GM21447 (cell line): ENCODE measurements around the gene ZNF19.

Source experiments
- ATAC-seq: cut with Tn5 transposase; IDR thresholded peaks from one replicate; pipeline ENCODE4 v1.9.1; 2021; ENCODE audit not compliant: unreplicated experiment

Gene ZNF19

GRCh38 chr16:71443714-71444113 lies 45.4 kb downstream of the ZNF19 start:
- no peak for ATAC-seq

- no peak for ATAC-seq
Observed at GRCh38 chr16:71442051-71442440, 47.1 kb downstream of the ZNF19 start, which contains the start of gene TLE7. Gene TLE7 (minus strand): TSS chr16:71442054. CDS start chr16:71433324, 8,730 bp downstream.

GRCh38 chr16:71441348-71442050 lies 47.6 kb downstream of the ZNF19 start:
- no peak for ATAC-seq

GRCh38 chr16:71440669-71441347 lies 48.3 kb downstream of the ZNF19 start:
- ATAC-seq, result no peak

GRCh38 chr16:71439523-71439922 lies 49.6 kb downstream of the ZNF19 start:
- no peak for ATAC-seq

DNA sequence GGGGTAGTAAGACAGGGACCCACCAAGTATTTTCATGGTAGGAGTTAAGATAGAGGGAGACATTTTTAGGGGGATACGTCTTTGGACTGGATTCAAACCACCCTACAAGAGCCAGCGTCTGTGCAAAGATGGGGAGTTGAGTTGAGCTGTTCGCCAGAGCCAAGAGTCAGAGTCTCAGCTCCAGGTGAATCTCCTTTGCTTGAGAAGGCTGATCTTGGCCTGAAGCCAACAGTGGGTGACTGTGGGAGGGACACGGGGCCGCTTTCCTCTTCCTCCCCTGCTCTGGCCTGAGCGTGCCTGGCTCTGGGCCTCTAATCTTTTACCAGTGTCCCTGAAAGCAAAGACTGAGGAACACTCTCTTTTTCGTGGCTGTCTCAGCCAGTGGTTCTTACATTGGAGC lies 52.7 kb downstream of the ZNF19 start:
- no peak for ATAC-seq

- ATAC-seq, result no peak
Observed at GRCh38 chr16:71432906-71433305, 56.2 kb downstream of the ZNF19 start.

- ATAC-seq, result no peak
Observed at GRCh38 chr16:71431991-71432390, 57.1 kb downstream of the ZNF19 start.

DNA sequence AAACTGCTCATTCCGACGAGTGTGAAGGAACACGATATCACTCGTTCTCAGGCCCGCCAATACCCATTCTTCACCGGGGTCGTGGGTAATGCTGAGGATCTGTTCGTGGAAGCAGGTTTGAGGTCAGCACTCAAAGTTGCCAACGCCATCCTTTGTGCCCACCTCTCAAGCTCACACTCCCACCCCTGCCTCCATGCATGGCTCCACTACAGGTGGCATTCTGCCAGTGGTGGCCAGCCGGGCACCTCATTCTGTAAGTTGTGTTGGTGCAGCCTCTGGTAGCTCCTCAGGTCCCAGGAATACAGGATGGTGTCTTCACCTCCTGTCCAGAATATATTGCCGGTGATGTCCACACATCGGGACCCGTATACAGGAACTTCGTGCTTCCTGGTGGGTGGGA lies 57.9 kb downstream of the ZNF19 start:
- ATAC-seq, result no peak

DNA sequence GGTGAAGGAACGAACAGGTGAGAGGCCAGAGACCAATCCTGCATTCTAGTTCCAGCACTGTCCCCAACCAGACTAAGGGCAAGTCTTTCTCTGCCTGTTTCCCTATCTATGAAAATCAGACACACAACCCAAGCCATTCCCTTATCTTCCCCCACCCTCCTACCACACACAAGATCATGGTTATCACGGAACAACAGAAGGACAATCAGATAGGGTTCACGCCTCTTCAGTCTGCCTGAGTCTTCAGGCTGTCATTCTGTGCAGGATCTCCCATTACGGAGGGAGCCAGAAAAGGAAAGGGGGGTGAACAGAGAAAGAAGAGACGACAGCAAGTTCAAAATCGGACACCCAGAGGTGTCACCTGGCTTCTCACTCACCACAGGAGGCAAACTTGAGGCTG lies 58.4 kb downstream of the ZNF19 start:
- ATAC-seq, result no peak

DNA sequence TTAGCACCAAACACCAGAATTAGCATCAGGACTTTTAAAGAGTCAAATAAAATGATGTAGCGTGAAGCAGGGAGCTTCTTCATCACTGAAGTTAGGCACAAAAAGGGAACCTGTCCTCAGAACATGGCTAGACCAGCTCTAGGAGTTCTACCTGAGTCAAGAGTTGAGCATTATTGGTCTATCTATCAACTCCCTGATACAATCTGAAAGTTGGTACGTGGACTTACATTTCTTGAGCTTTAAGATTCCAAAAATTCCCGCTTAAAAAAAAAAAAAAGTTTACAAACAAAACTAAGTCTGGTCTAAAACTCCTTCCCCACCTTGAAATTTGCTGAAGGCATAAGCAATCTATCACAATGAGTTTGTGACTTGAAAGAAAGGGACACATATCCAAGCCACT lies 59.5 kb downstream of the ZNF19 start:
- ATAC-seq, result no peak

- no peak for ATAC-seq
Observed at GRCh38 chr16:71428883-71429282, 60.2 kb downstream of the ZNF19 start.

DNA sequence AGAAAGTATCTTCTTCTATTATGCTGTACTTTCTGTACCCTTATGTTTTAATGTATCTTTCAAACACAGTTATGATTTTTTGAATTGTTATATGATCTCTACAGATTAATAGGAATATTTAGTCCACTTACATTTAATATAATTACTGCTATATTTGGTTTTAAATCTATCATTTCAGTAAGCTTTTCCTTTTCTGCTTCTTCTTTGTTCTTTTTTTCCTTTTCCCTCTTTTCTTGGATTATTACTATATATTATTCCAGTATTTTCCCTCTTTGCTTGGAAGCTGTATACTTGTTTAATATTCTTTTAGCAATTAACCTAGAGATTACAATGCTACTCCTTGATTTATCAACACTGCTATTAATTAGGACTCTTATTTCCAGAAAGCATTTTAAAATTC lies 60.7 kb downstream of the ZNF19 start:
- no peak for ATAC-seq

DNA sequence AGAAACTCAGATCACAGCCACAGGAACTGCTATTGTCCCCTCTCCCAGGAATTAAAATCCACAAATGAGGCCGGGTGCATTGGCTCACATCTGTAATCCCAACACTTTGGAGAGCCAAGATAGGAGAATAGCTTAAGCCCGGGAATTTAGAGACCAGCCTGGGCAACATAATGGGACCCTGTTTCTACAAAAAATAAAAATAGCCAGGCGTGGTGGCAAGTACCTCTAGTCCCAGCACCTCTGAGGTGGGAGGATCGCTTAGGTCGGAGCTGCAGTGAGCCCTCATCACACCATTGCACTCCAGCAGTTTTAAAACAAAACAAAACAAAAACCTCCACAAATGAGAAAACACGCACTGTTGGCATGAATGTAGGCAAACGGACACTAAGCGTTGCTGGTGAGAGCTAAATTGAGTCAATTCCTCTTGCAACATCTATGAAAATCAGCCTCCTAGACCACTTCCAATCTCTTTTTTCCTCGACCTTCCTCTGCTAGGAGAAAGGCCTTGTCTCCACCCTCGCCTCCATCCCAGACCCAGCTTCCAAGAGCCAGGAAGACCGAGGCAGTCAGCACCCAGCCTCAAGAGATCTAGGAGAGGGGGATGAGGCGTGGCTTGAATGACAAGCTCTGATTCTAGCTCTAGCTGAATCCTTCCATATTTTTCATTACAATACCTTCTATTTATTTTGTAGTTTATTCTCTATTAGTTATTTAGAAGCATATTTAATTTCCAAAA lies 62.1 kb downstream of the ZNF19 start:
- ATAC-seq, result no peak

GRCh38 chr16:71426069-71426879 lies 62.9 kb downstream of the ZNF19 start:
- ATAC-seq, result no peak

DNA sequence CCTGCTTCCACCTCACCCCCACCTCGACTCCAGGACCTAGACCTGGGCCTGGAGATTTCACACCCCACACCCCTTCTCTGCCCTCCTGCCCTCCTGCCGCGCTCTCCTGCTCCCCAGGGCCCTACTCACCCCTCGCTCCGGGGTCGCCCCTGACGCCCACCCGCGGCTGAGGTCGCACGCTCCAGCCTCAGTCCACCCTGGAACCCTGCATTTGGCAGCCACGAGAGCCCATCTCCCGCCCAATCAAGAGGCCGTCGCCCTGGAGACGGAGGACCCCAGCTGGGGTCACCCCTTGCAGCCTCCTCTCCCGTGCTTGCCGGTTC lies 63.4 kb downstream of the ZNF19 start:
- ATAC-seq, result no peak

DNA sequence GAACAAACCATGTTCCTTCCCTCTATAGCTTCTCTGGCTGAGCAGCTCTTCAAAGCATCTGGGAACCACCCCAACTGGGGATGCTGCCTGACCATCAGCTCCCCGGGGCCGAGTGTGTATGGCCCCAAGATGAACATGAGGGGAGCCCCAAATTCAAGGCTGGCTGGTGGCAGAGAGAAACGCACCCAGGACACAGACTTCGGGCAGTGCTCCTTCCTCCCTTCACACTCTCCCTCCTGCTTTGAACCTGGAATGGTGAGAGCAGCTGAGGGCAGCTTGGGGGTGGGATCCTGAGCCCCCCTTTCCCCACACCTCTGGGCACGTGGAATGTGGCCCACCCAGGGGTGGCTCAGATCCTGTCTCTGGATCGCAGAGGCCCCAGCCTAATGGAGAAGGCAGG lies 64.5 kb downstream of the ZNF19 start:
- ATAC-seq, result no peak

GRCh38 chr16:71423865-71424264 lies 65.3 kb downstream of the ZNF19 start:
- ATAC-seq, result no peak
